GM21723 (cell line): ENCODE measurements around the gene SLC9A9.
"Not testable (repeated sequence)": the region's sequence is repeated elsewhere in the genome, so short reads cannot be mapped to it uniquely, and the experiment has no call there.

ENCODE experiments used
- ATAC-seq: cut with Tn5 transposase; IDR thresholded peaks from one replicate; pipeline ENCODE4 v1.9.1; 2021; ENCODE audit warnings: mild to moderate bottlenecking, moderate library complexity; ENCODE audit not compliant: unreplicated experiment

SLC9A9 gene

DNA sequence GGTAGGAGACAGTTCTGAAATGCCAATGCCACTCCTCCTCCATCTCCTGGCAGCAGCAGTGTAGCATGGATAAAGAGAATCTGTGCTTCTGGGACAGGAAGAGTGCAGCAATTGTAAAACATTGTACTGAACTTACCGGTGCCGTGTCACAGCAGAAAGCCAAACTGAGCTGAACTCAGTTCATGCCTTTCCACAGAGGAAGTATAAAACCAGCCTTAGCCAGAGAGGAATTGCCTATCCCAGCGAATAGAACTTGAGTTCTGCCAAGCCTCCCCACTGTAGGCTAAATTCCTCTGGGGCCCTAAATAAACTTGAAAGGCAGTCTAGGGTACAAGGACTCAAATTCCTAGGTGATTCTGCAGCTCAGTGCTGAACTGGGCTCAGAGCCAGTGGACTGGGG lies 148.8 kb downstream of the SLC9A9 start:
- no peak for ATAC-seq

DNA sequence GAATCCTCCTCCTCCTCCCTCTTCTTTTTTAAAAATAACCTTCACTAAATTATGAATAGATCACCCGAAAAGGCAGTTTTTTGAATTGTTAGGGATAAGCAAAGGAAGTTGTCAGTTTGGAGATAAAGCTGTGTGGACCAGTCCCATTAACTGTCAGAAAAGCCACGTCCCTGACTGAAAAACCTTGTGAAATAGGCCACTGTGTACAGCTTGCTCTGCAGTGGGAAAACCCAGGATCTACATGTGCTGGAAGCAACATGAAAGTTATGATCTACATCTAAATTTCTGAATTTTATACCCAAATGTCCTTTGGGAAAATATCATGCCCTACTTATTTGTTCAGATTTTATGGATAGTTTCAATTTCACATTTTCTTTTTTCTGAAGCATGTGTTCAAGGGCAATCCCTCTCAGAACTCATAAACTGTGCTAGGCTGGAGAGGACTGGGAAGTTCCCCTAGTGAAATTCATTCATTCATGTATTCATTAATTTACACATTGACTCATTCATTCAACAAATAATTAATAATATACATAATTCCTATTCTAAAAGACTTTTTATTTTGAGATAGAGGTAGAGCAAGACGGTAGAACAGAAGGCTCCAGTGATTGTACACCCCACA lies 149.5 kb downstream of the SLC9A9 start:
- no peak for ATAC-seq

GRCh38 chr3:143697975-143698374 lies 150.3 kb downstream of the SLC9A9 start:
- no peak for ATAC-seq

DNA sequence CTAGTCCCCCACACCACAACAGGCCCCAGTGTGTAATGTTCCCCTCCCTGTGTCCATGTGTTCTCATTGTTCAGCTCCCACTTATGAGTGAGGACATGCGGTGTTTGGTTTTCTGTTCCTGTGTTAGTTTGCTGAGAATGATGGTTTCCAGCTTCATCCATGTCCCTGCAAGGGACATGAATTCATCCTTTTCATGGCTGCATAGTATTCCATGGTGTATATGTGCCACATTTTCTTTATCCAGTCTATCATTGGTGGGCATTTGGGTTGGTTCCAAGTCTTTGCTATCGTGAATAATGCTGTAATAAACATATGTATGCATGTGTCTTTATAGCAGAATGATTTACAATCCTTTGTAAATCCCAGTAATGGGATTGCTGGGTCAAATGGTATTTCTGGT lies 152.9 kb downstream of the SLC9A9 start:
- ATAC-seq, result not testable (repeated sequence)

DNA sequence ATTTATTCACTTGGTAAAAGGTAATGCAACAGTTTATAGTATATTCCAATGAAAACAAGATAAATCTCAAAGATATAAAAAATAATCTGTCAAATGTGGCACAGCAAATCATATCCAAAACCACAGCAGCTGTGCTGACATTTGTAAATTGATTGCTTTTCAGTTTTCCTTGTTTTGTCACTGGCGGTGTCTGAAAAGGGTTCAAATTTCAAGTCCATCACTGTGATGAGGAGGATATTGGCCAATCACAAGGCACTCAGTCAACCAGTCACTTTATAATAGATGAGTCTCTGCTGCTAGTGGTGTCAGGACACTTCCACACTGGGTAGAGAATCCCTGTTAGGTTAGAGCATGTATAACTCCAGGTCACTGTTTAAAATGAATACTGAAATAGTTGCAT lies 154.8 kb downstream of the SLC9A9 start:
- no peak for ATAC-seq

GRCh38 chr3:143686638-143687197 lies 161.6 kb downstream of the SLC9A9 start:
- no peak for ATAC-seq

DNA sequence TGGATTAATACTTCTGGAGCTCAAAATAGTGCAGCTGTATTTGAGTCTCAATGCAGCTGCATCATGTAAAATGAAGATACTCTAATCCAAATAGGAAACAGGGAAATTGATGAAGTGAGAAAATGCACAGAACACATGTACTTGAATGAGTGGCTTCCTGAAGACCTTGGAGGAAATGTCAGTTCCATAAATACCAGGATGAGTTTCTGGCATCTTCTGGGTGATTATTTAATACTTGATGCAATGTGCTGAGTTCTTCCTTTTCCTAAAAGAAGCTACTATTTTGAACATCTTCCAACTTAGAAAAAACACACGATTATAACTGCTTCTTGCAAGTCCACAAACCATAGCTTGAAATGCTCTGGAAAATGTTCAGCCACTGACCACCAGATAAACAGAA lies 162.8 kb downstream of the SLC9A9 start:
- ATAC-seq, result no peak

DNA sequence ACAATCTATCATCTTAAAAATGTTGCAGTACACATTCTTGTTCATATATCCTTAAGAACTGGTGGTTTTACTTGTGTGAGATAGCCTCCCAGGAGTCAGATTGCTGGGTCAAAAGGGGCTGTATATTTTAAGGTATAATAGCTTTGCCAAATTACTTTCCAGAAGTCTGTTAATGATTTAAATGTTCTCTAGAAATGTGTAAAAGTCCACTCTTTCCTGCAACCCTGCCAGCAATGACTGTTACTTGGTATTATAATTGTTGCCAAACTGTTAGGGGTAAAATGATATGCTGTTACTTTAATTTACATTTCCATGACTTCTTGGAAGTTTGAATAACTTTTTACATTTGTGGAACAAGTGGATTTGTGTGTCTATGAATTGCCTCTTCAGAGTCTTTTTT lies 170.8 kb downstream of the SLC9A9 start:
- ATAC-seq, result no peak

DNA sequence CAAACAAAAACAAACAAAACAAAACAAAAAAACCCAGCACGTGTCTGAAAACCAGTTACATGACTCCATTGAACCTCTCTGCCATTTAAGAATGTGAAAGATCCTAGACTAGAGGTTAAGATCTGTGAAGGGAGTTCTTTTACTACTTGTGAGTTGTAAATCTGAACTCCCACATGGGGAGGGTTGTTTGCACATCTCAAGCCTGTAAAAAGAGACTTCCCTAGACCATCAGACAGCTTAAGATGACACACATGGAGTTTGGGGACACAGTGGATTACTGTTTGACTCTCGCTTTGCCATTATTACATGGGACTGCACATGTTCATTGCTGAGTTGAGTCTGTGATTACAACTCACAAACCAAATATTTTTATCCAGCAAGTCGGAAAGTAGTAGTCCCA lies 171.5 kb downstream of the SLC9A9 start:
- no peak for ATAC-seq

GRCh38 chr3:143676021-143676420 lies 172.2 kb downstream of the SLC9A9 start:
- ATAC-seq, result no peak

DNA sequence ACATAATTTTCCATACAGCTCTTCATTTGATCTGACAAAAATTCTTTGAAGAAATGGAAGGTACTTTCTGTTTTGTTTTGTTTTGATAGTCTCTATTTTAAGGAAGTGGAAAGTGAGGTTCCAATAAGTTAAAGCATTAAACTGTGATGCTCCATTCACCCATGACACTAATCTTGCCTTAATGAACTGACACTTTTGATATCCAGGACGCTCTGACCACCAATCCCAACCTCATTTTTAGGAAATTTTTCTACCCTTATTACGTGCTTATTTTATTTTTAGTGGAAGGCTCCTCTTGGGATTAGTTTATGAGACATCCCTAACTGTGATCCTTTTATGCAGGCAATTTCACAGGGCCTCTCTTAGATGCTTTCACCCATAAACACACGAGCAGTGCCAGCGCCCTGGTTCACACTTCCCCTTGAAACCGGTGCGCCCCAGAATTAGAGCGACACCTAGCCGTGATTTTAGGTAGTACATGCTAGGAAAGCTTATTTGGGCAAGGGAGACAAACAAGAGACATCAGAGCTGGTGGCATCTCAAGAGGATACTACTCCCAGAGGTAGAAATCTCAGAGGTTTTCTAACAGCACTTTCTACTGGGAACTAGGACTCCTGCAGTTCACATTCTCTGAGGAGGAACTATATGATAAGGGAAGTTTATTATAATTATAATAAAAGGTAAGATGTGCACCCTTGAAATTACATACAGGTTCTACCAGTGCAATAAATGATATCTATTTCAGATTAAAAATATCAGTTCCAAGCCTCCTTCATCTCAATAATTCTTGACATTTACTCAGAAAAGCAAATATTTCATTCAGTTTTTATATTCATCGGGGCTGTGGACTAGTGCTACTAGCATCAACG lies 173.9 kb downstream of the SLC9A9 start:
- peak; percentile 66 for ATAC-seq

DNA sequence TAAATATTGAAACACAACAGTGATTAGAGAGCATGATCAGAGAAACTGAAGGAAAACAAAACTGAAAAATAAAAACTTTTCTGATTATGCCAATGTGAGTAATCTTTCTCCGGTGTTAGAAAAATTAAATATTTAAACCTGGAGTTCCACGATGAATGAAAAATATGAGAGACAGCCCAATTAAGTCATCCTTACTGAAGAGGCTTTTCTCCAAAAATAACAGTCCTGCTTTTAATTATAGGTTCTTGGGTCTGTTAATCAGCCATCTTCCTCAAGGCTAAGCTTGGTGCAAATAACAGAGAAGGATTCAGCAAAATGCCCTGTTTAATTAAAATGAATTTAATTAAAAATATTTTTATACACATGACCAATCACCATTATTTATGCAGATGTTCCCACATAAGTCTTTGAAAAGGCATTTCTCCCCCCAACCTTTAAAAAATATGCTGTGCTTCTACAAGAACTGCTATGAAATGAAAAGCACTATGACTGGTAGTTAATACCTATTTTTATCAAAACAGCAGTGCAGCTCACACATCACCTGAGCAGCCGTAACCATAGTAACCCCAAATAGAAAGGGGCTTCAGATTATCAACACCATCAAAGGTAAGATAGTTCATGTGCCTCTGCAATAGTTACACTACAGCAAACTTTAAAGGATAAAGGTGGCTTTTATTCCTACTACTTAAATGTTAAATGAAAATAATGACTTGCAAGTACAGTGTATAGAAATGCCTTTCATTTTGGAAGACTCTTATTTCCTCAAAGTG lies 175.7 kb downstream of the SLC9A9 start:
- no peak for ATAC-seq

GRCh38 chr3:143671626-143672025 lies 176.6 kb downstream of the SLC9A9 start:
- ATAC-seq, result no peak

DNA sequence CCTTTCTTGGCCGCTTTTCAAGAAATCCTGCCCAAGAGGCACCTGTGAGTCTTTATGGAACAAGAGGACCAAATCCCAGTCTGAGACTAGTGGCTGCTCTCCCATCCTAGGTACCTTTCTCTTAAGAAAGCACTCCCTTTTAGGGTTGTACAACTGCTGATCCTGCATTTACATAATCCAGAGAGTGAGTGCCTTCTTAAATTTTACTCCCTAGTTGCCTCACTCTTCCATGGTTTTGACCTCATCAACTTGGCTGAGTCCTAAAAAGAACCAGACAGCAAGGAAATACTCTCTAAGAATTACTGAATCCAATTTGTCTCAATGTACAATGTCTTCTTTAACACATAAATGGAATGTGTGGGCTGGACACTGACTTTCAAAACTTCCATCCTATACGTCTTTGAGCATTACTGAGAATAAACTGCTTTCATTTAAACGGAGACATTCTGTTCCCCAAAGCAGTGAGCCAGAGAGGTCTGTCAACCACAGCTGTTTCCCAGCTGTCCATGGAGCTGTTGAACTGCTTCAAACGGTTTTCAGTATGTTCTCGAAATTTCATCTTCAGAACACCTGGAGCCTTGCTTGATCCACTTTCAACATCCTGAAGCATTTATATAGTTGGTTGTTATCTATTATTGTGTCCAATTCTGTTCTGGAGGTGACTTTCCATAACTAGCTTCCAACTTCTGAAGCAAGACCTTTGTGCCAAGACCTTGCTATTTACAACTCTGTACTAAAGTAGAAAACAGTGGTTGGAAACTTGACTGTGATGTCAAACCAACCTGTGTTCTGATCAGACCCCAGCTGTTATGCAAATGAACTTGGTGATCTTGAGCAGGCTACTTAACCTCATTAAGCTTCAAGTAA lies 179.1 kb downstream of the SLC9A9 start:
- ATAC-seq, result peak; percentile 92

DNA sequence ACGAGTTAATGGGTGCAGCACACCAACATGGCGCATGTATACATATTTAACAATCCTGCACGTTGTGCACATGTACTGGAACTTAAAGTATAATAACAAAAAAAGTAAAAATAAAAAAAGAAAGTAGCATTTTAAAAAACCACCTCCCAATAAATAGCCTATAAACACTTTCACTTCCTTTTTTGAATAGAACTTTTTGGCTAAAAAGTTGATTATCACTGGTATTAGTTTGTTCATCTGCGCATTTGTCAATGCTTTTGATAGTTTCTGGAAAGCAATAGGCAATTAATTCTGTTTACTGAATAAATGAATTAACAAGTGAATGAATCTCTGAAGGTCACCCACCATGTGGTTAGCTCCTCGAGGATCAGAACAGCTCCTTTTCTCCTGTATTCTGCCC lies 179.9 kb downstream of the SLC9A9 start:
- no peak for ATAC-seq

- ATAC-seq, result no peak
These were observed 186.6 kb downstream of the SLC9A9 start for GRCh38 chr3:143661677-143662076.

- no peak for ATAC-seq
These were observed 189.4 kb downstream of the SLC9A9 start for GRCh38 chr3:143658861-143659260.

DNA sequence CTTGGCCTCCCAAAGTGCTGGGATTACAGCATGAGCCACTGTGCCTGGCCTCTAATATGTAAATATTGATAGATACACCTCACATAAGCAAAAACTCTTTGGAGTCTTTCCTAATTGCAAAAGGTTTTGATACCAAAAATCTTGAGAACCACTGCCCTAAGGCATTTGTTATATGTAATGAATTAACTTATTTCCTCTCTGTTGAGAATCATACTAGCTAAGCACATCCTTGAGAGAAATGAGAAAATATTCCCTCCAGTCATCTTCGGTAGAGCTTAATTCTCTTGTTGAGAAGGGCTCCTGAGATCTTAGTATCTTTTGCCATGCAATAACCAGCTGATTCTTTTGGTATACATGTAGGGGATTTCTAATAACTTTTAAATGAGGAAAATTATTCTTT lies 190.2 kb downstream of the SLC9A9 start:
- no peak for ATAC-seq

DNA sequence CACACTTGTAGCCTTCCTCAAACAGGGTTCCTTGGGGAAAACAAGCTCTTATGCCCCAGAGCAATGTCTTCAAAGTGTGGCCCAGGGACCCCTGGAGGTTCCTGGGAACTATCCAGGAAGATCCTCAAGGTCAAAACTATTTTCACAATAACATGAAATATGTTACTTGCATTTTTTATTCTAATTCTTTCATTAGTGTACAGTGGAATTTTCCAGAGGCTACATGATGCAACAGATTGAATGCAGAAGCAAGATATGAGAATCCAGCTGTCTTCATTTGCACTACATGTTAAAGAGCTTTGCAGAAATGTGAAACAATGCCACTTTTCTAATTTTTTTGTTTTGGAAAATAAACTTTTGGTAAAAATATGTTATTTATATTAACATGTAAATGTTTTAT lies 190.9 kb downstream of the SLC9A9 start:
- no peak for ATAC-seq

DNA sequence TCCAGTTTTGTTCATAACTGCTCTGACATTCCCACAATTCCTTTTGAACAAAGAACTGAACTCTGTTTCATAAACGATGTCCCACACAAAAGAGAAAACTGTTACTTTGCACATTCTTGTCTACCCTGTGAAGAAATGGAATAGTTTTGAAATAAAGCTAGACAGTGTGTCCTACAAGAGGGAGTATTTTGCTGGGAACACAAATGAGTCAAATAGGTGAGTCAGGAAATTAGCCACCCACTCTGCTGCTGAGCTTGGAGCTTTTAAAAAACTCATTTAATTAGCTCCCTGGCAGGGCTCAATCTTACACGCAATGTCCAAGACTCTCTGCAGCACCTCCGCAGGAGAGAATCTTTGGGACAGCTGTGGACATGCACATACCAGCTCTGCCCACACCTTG lies 193.4 kb downstream of the SLC9A9 start:
- no peak for ATAC-seq
